Stimulated activated naive B cell treated with anti-CD40 and anti-IgM and Interleukin-4, amounts not matched to agents 10 μg/mL and 1 μg/mL and 100 μg/mL, for 72 hours (primary cell): ENCODE measurements around the gene CTNNA1.
"Not testable (repeated sequence)": the region's sequence is repeated elsewhere in the genome, so short reads cannot be mapped to it uniquely, and the experiment has no call there.

Experiments
- ATAC-seq, 2 donors: fragments of 150-1000 bp; cut with Tn5 transposase; replicated peaks; 2 replicates each; pipeline ENCODE4 v1.10.0; 2021; ENCODE audit warnings: moderate library complexity in 1 of 2
- DNase-seq: peaks from one replicate; pipeline ENCODE4 v3.0.0; 2021
- H3K27ac Mint-ChIP-seq: one replicate; pipeline ENCODE4 v1.8.0; 2022; ENCODE audit warnings: mild to moderate bottlenecking, mixed read lengths
- H3K27me3 Mint-ChIP-seq, 2 donors: one replicate each; pipeline ENCODE4 v1.8.0; 2022; ENCODE audit warnings: mixed read lengths in 2 of 2
- H3K36me3 Mint-ChIP-seq, 2 donors: one replicate each; pipeline ENCODE4 v1.8.0; 2022; ENCODE audit warnings: mixed read lengths in 2 of 2, mild to moderate bottlenecking in 1 of 2
- H3K4me1 Mint-ChIP-seq, 2 donors: one replicate each; pipeline ENCODE4 v1.8.0; 2022; ENCODE audit warnings: mixed read lengths in 2 of 2, mild to moderate bottlenecking in 1 of 2
- H3K4me3 Mint-ChIP-seq, 2 donors: one replicate each; pipeline ENCODE4 v1.8.0; 2022; ENCODE audit warnings: mild to moderate bottlenecking in 2 of 2, mixed read lengths in 2 of 2, moderate library complexity in 1 of 2
- H3K9me3 Mint-ChIP-seq, 2 donors: one replicate each; pipeline ENCODE4 v1.8.0; 2022; ENCODE audit warnings: mixed read lengths in 2 of 2, mild to moderate bottlenecking in 1 of 2

Gene CTNNA1, protein sequence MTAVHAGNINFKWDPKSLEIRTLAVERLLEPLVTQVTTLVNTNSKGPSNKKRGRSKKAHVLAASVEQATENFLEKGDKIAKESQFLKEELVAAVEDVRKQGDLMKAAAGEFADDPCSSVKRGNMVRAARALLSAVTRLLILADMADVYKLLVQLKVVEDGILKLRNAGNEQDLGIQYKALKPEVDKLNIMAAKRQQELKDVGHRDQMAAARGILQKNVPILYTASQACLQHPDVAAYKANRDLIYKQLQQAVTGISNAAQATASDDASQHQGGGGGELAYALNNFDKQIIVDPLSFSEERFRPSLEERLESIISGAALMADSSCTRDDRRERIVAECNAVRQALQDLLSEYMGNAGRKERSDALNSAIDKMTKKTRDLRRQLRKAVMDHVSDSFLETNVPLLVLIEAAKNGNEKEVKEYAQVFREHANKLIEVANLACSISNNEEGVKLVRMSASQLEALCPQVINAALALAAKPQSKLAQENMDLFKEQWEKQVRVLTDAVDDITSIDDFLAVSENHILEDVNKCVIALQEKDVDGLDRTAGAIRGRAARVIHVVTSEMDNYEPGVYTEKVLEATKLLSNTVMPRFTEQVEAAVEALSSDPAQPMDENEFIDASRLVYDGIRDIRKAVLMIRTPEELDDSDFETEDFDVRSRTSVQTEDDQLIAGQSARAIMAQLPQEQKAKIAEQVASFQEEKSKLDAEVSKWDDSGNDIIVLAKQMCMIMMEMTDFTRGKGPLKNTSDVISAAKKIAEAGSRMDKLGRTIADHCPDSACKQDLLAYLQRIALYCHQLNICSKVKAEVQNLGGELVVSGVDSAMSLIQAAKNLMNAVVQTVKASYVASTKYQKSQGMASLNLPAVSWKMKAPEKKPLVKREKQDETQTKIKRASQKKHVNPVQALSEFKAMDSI

GRCh38 chr5:138752951-138753793 is at the start of gene CTNNA1:
TSS of gene CTNNA1 (plus strand) at chr5:138753425. CDS start at chr5:138781925, 28,500 bp downstream.
- Mint-ChIP-seq H3K27me3 (no peaks in the 10 kb centered on the region), H3K4me1 (peaks cover 29 to 51% of the 10 kb centered on the region in 2 donors), H3K27ac (peak within 1 kb of the TSS; percentile 81), H3K9me3 (peaks cover 5 to 8% of the 10 kb centered on the region in 2 donors), H3K4me3 (peak within 1 kb of the TSS; percentile 83 to 86), H3K36me3 (peaks cover 26 to 35% of the 10 kb centered on the region in 2 donors)
- DNase-seq (peak; percentile 50), ATAC-seq (peak; percentile 44 to 58)

DNA sequence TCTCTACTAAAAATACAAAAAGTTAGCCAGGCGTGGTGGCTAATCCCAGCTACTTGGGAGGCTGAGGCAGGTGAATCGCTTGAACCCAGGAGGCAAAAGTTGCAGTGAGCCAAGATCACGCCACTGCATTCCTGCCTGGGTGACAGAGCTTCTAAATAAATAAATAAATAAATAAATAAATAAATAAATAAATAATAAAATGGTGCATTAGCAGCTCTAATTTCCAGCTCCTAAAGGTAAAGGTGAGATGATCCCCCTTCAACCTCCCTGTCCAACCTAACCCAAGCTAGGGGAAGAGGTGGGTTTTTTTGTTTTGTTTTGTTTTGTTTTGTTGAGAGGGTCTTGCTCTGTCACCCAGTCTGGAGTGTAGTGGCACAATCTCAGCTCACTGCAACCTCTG is 49.4 kb upstream of the CTNNA1 start:
- not testable (repeated sequence) for H3K36me3 Mint-ChIP-seq, H3K9me3 Mint-ChIP-seq, ATAC-seq, H3K4me3 Mint-ChIP-seq, H3K4me1 Mint-ChIP-seq, H3K27ac Mint-ChIP-seq, DNase-seq
- peaks cover 39 to 63% of the 10 kb centered on the region in 2 donors for H3K27me3 Mint-ChIP-seq

GRCh38 chr5:138705007-138705406 is 48.2 kb upstream of the CTNNA1 start:
- H3K4me1 Mint-ChIP-seq = no peaks in the 10 kb centered on the region
- no peak overlapping the region for H3K27ac Mint-ChIP-seq
- DNase-seq (no peak), ATAC-seq (no peak)
- H3K4me3 Mint-ChIP-seq = no peak overlapping the region
- peaks cover 34 to 53% of the 10 kb centered on the region in 2 donors for H3K27me3 Mint-ChIP-seq
- H3K36me3 Mint-ChIP-seq = no peaks in the 10 kb centered on the region
- H3K9me3 Mint-ChIP-seq = no peaks in the 10 kb centered on the region

DNA sequence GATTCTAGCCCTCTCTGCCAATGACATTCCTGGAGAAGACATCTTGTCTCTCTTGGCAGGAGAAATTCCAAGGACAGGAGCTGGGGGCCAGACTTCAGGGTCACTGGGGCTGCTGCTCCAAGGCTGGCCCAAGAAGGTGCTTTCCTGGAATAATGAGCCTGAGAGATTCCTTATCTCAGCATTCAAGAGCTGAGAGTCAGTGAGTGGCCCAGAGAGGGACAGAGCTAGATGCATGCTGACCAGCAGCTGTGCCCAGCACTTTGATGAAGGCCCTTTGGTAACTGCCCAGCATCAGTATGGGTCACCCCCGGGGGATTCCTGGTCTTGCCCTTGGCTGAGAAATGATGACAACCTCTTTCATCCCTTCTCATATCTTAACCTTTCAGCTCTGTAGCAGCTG is 47.7 kb upstream of the CTNNA1 start:
- no peak overlapping the region for H3K27ac Mint-ChIP-seq
- ATAC-seq (no peak), DNase-seq (no peak)
- H3K4me1 Mint-ChIP-seq = no peaks in the 10 kb centered on the region
- H3K36me3 Mint-ChIP-seq = no peaks in the 10 kb centered on the region
- H3K9me3 Mint-ChIP-seq = no peaks in the 10 kb centered on the region
- H3K27me3 Mint-ChIP-seq = peaks cover 29 to 53% of the 10 kb centered on the region in 2 donors
- no peak overlapping the region for H3K4me3 Mint-ChIP-seq

- Mint-ChIP-seq H3K9me3 (no peaks in the 10 kb centered on the region), H3K27ac (no peak overlapping the region), H3K4me3 (no peak overlapping the region), H3K4me1 (no peaks in the 10 kb centered on the region), H3K36me3 (no peaks in the 10 kb centered on the region), H3K27me3 (peaks cover 17 to 43% of the 10 kb centered on the region in 2 donors)
- DNase-seq (no peak), ATAC-seq (no peak)
Measured at GRCh38 chr5:138706655-138707480, 46.4 kb upstream of the CTNNA1 start.

DNA sequence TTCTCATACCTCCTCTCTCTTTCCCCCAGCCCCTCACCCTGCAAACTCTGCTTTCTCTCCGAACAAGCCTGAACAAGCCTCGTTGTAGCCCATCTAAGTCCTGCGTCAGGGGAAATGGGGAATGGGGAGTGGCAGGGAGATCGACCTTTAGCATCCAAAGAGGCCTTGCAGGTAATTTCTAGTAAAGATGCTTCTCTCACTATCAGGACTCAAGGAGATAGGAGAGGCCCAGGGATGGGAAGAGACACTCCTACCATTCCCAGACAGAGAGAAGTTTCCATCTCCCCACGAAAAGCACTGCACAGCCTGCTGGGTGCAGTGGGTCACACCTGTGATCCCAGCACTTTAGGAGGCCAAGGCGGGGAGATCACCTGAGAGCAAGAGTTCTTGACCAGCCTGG is 44.4 kb upstream of the CTNNA1 start:
- H3K9me3 Mint-ChIP-seq = no peaks in the 10 kb centered on the region
- DNase-seq = no peak
- H3K36me3 Mint-ChIP-seq = no peaks in the 10 kb centered on the region

DNA sequence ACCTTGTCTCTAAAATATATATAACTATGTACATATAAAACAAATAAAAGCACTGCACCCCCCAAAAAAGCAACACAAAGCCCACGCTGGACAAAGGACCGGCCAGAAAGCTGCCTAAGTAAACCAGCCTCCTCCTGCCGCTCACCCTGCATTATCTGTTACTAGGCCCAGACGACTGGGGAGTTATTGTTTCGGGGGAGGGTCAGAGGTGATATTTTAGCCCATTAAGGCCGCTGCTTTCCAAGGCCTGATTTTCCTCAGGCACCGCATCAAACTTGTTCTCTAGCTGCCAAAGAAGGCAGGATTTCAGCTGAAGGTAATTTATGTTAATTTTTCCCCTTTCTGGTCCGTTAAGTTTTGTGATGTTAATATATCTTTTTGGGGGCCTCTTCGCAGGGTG is 44.0 kb upstream of the CTNNA1 start:
- H3K27ac Mint-ChIP-seq = no peak overlapping the region
- H3K36me3 Mint-ChIP-seq = no peaks in the 10 kb centered on the region
- H3K27me3 Mint-ChIP-seq = peaks cover 14 to 44% of the 10 kb centered on the region in 2 donors
- no peak overlapping the region for H3K4me3 Mint-ChIP-seq
- H3K4me1 Mint-ChIP-seq = no peaks in the 10 kb centered on the region
- ATAC-seq (no peak), DNase-seq (no peak)
- no peaks in the 10 kb centered on the region for H3K9me3 Mint-ChIP-seq

More for the DNA sequence above, 44.4 kb upstream of the CTNNA1 start:
- Mint-ChIP-seq H3K27me3 (peaks cover 14 to 44% of the 10 kb centered on the region in 2 donors), H3K4me3 (no peak overlapping the region), H3K4me1 (no peaks in the 10 kb centered on the region), H3K27ac (no peak overlapping the region)
- no peak for ATAC-seq

DNA sequence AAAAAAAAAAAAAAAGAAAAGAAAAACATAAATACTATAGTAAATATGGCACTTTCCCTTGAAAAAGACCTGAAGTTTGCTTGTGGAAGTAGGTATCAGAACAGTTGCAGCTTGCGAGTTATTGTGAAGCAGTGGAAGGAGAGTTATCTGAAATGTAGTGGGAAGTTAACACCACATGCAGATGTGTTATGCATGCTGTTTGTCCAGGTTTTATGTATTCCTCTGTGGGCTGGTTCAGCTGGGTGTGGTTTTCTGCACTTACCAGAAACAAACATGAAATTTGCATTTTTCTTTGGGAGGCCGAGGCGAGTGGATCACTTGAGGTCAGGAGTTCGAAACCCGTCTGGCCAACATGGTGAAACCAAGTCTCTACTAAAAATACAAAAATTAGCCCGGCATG is 42.1 kb upstream of the CTNNA1 start:
- no peaks in the 10 kb centered on the region for H3K36me3 Mint-ChIP-seq
- ATAC-seq = no peak

DNA sequence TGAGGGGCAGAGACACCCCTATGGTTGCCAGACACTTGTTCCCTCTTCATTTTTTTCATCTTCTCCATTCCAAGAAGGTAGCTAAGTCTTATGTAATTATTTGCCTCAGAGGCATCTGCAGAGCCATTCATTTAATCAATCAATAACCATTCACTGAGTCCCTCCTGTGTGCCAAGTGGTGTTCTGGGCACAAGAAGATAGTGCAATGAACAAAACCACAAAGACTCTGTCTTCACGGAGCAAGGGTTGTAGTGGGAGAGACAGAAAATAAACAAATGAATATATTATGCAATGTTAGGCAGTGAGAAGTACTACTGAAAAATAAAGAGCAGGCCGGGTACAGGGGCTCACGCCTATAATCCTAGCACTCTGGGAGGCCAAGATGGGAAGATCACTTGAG is 41.4 kb upstream of the CTNNA1 start:
- ATAC-seq = no peak
- peaks cover 0 to 7% of the 10 kb centered on the region in 2 donors for H3K4me1 Mint-ChIP-seq

More for the DNA sequence above, 42.1 kb upstream of the CTNNA1 start:
- H3K4me1 Mint-ChIP-seq = peaks cover 0 to 7% of the 10 kb centered on the region in 2 donors
- H3K4me3 Mint-ChIP-seq = no peak overlapping the region
- H3K27ac Mint-ChIP-seq = no peak overlapping the region
- no peaks in the 10 kb centered on the region for H3K9me3 Mint-ChIP-seq
- peaks cover 19 to 44% of the 10 kb centered on the region in 2 donors for H3K27me3 Mint-ChIP-seq
- no peak for DNase-seq

GRCh38 chr5:138712324-138712723 is 40.9 kb upstream of the CTNNA1 start:
- Mint-ChIP-seq H3K27me3 (peaks cover 15 to 39% of the 10 kb centered on the region in 2 donors), H3K4me1 (peaks cover 0 to 7% of the 10 kb centered on the region in 2 donors), H3K9me3 (no peaks in the 10 kb centered on the region), H3K27ac (no peak overlapping the region), H3K36me3 (no peaks in the 10 kb centered on the region), H3K4me3 (no peak overlapping the region)
- no peak for ATAC-seq
- DNase-seq = no peak

More for the DNA sequence above, 41.4 kb upstream of the CTNNA1 start:
- H3K36me3 Mint-ChIP-seq = no peaks in the 10 kb centered on the region
- no peak overlapping the region for H3K4me3 Mint-ChIP-seq
- H3K9me3 Mint-ChIP-seq = no peaks in the 10 kb centered on the region
- H3K27me3 Mint-ChIP-seq = peaks cover 15 to 37% of the 10 kb centered on the region in 2 donors
- no peak for DNase-seq
- no peak overlapping the region for H3K27ac Mint-ChIP-seq

DNA sequence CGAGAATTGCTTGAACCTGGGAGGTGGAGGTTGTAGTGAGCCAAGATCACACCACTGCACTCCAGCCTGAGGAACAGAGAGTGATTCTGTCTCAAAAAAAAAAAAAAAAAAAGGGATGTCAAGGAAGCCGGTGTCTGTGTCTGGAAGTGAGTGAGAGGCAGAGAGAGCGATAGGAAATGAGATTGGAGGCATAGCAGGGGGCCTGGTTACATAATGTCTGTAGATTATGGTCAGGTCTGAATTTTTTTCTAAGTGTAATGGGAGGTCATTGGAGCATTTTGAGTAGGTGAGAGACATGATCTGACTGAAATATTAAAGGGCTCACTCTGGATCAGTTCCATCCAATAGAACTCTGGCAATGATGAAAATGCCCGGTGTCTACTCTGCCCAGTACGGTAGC is 40.4 kb upstream of the CTNNA1 start:
- Mint-ChIP-seq H3K27ac (no peak overlapping the region), H3K4me1 (peaks cover 0 to 7% of the 10 kb centered on the region in 2 donors), H3K9me3 (no peaks in the 10 kb centered on the region), H3K27me3 (peaks cover 15 to 36% of the 10 kb centered on the region in 2 donors), H3K36me3 (no peaks in the 10 kb centered on the region), H3K4me3 (no peak overlapping the region)
- ATAC-seq (no peak), DNase-seq (no peak)

DNA sequence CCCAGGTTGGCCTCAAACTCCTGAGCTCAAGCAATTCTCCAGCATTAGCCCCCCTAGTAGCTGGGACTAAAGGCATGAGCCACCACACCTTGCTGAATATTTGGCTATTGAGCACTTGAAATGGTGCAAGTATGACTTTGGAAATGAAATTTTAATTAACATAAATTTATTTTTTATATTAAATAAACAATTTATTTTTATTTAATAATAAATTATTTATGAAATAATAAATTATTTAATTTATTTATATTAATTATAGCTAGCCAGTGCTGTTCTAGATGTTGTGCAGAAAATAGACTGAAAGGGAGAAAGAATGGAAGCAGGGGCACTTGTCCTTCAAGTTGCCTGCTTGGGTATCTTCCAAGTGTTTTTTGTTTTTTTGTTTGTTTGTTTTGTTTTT is 40.0 kb upstream of the CTNNA1 start:
- H3K27me3 Mint-ChIP-seq = peaks cover 15 to 32% of the 10 kb centered on the region in 2 donors

DNA sequence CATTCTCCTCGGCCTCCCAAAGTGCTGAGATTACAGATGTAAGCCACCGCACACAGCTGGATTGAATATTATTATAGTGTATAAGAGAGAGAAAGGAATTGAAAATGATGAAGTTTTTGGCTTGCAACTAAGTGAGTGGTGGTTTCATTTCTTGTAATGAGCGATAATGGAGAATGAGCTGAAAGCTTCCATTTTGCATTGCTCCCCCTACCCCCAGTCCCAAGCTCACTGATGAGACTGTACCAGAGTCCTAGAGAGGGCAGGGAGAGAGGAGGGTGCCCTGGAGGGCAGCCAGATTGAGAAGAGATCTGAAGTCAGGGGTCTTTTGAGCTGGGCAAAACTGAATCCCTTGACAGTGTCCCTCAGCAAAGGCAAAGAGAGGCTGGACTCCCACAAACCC is 38.5 kb upstream of the CTNNA1 start:
- no peak overlapping the region for H3K4me3 Mint-ChIP-seq
- peaks cover 10 to 24% of the 10 kb centered on the region in 2 donors for H3K27me3 Mint-ChIP-seq

More for the DNA sequence above, 40.0 kb upstream of the CTNNA1 start:
- DNase-seq (no peak), ATAC-seq (no peak)
- Mint-ChIP-seq H3K27ac (no peak overlapping the region), H3K4me3 (no peak overlapping the region), H3K4me1 (peaks cover 0 to 7% of the 10 kb centered on the region in 2 donors), H3K36me3 (no peaks in the 10 kb centered on the region), H3K9me3 (no peaks in the 10 kb centered on the region)

More for the DNA sequence above, 38.5 kb upstream of the CTNNA1 start:
- DNase-seq = no peak
- H3K36me3 Mint-ChIP-seq = no peaks in the 10 kb centered on the region
- no peak for ATAC-seq
- H3K4me1 Mint-ChIP-seq = peaks cover 0 to 7% of the 10 kb centered on the region in 2 donors
- no peaks in the 10 kb centered on the region for H3K9me3 Mint-ChIP-seq
- no peak overlapping the region for H3K27ac Mint-ChIP-seq
